Muscle of back (tissue), 11 donors: ENCODE results near the gene AP3D1. TPM values are rescaled to one million over a fixed set of nuclear protein-coding genes. Genes with fewer than 3 reads are reported as not detected.

ENCODE experiments used
- DNase-seq, 3 donors: peaks; one replicate each; pipeline versions ENCODE4 v3.0.0 to v3.0.0-alpha.2; 2013
- polyA plus RNA-seq, 10 donors: library from polyadenylated mRNA; unstranded; fragments of 120-200 nt; gene quantifications; one replicate each; pipeline ENCODE4 v1.2.1, GENCODE V29; 2013; ENCODE audit not compliant: insufficient read length in 10 of 10

Gene AP3D1
- polyA plus RNA-seq, 10 donors, result 52.0 to 77.1 (median 62.3) TPM

DNA sequence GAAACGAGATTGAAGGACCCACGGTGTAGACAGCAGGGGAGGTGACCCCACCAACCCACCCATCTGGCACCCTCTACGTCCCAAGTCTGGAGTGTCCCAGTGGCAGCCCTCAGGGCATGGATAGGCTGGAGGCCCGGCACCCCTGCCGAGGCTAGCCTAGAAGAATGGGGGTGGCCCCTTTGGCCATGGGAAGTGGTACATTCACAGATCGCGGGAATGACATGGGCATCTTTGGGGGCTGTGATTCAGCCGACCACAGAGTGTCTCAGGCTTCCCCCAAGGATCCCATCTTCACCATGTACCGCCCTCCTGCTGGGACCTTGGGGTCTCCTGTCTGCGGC lies 89.0 kb downstream of the AP3D1 start:
- DNase-seq, result no peak

DNA sequence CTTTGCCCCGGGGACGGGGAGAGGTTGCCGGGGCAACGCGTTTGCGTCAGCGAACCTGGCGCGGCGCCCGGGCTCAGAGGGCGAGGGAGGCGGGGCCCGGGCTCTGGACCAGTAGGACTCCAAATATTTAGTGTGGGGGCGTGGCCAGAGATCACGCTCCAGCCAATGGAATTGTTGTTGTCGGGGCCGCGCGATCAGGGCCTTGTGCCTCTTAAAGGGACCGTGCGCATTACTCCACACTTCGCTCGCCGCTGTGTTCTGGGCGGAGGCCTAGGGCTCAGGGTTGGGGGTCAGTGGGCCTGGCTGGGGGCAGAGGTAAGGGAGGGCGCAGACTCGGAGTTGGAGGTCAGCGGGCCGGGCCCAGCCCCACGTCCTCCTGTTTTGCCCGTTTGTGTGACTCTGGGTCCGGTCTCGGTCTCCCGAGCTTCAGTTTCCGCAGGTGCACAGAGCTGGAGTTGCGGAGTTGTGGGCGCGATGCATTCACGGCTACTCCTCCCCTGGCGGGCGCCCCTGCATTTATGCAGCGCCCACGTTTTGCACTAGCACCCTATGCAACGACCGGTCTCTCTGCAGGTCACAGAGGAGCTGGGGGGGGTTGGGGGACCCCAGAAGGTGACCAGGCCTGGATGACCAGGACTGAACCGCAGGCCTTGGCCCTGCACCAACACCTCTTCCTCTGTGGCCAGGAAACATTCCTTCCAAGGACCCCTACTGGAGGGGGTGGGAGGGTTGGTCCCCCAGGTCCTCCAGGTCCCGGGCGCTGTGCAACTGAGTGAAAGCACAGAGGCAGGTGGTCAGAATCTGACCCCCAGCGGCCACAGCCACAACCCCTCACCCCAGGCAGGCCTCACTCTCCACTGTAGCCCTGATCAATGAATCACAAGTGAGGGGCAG lies 89.6 kb downstream of the AP3D1 start:
- DNase-seq, result peak; percentile 98 to 99 (median 99)

- DNase-seq, result peak in 2 of 3 donors; percentile 81 to 95
These were observed 90.4 kb downstream of the AP3D1 start for GRCh38 chr19:2060884-2061494.

DNA sequence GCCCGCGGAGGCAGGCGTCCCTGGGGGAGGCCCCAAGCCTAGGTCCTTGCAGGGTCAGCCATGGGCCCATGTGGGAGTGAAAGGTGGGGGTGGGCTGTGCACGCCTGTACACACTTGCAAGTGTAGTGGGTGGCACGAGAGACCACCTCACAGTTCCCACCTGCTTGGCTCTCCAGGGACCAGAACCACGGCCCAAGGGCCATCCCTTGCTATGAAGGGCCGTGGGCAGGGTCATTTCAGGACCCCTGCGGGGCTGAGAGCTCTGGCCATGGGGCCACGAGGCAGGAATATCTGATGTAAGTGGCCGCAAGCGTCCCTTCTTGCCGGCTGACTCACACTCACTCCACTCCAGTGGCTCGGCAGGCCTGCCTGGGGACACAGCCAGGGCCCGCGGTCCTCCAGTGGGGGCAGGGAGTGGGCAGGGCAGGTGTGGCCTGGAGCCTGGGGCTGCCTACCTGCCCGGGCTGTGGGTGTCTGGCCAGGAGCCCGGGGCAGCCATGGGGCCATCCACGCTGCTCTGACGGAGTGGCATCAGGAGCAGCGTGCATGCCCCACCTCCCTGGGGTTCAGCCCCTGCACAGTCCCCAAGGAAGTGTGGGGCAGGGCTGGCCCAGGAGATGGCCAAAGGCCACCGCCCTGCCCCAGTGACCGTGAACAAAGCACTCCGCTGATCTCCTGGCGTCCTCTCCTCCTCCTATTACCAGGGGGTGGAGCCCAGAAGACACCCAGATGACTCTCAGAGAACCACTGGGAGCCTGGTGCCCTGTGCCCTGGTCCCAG lies 91.8 kb downstream of the AP3D1 start:
- peak in 1 of 3 donors; percentile 53 for DNase-seq

DNA sequence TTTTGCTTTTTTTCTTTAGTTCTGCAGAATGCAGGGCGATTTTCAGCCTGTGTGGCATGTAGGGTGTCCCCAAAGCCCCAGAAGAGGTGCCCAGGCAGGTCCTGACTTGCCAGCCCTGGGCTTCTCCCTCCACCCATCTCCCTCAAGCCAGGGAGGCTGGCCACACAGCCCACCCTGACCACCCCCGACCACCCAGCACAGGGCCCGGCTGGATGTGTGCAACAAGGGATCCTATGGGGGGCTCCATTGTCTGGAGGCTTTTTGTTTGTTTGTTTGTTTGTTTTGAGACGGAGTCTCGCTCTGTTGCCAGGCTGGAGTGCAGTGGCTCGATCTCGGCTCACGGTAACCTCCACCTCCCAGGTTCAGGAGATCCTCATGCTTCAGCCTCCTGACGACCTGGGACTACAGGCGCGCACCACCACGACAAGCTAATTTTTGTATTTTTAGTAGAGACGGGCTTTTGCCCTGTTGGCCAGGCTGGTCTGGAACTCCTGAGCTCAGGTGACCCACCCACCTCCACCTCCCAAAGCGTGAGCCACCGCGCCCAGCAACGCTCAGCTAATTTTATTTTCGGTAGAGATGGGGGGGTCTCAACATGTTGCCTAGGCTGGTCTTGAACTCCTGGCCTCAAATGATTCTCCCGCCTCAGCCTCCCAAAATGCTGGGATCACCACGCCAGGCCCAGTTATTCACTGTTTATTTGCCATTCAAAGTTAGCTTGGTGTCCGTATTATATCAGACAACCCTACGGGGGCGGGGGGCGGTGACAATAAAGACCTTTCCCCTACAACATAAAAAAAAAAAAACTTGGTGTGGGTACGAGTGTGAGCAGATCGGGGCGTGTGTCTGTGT lies 92.6 kb downstream of the AP3D1 start:
- DNase-seq, result no peak

DNA sequence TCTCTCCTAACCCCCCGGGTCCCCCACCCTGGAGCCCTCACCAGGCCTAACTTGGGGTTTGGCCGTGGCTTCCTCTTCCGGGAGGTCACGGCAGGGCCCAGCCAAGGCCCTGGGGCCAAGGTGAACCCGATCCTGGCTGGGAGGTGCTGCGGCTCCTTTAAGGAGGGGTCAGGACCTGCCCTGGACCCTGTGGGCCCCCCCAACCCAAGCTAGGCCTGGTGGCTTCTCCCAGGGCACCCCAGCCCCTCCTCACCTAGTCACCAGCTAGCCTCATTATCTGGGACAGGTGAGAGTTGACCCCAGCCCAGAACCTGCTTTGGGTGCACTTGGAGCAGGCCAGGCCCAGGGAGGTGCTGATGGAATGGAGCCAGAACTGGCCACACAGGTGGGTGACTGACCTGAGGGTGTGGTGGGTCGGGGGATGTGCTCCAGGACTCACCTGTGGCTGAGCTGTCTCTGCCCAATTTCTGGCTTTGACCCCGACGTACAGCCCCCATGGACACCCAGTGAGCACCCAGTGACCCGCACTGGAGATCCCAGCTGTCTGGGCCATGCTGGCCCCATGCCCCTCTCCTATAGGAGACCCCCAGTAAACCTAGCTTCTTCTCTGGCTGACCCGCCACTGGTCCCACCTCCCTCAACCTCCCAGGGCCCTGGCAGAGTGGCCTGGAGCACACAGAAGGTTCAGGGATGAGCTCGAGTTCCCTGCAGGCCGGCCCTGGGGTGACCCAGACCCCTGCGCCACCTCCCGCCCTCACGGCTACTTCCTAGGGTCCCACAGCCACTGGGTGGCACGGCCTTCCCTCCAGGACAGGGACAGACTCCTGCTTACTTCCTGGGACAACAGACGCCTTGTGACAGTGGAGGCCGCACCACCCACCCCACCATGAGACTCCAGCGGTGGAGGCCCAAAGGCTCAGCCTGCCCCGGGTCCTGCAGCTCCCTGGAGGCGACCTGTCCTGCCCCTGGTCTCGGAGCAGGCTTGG lies 93.6 kb downstream of the AP3D1 start:
- no peak for DNase-seq

DNA sequence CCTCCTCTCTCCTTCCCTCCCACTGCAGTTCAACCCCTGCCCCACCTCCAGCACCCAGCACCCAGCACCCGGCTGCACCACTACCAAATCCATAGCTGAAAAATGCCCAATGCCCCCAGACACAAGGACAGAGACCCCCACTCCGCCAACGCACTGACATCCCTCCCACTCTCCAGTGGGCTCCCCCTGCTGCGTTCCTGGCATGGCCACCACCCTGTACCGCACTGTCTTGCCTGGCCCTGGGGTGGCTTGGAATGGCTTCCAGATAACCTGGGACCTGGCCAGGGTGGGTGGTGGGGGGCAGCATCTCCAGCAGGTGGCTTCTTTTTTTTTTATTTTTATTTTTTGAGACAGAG lies 94.6 kb downstream of the AP3D1 start:
- peak in 1 of 3 donors; percentile 51 for DNase-seq

GRCh38 chr19:2055931-2056836 lies 95.2 kb downstream of the AP3D1 start:
- DNase-seq, result peak; percentile 66 to 91 (median 85)

DNA sequence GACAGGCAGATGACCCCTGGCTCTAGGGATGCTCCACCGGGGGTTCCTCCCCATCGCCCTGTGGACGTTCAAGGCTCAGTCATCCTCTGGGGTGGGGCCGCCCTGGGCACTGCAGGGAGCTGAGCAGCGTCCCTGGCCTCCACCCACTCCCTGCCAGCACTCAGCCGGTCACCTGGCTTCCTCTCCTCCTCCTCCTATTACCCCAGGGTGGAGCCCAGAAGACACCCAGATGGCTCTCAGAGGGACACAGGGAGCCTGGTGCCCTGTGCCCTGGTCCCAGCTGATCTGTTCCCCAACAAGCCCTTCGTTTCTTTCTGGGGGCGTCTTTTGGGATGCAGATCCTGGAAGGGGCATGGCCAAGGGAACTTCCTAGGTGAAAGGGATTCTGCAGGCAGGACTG lies 96.6 kb downstream of the AP3D1 start:
- no peak for DNase-seq

- no peak for DNase-seq
These were observed 97.6 kb downstream of the AP3D1 start for GRCh38 chr19:2053601-2054389.

DNA sequence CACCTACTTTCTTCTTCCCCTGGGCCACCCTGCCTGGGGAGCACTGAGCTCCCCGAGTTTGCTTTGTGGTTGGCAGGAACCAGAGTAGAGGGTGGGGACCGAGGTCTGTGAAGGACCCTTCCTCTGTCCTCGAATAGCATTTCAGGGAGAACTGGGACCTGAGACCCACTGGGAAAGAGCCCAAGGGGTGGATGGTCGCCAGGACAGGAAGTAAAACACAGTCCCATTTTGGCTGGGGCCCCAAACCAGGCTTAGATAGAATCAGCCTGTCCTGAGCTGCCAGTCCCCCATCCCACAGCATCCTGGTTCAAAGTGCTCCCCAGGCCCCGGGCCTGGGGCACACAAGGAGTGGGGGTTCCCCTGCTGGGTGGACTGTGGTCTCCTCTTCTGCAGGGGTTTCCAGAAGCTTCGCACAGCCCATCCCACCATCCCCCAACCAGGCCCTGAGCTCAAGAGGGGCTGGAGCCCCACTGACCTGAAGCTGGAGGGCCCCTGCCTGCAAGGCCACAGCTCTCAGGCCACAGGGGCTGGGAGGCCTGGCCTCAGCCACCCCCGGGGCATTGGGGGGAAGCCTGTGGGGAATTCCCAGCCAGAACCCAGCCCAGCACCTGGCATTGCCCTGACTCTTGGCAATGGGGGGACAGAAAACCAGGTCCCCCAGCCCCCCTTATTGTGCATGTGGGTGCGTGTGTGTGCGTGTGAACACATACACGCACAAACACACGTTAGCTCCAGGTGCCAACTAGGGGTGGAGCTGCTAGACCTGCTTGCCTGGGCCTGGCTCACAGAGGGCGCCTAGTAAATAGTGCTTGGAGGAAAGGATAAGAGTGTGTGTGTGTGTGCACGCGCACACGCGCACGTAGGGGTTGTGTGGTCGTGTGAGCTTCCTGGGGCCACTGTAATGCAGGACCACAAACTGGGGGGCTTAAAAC lies 99.3 kb downstream of the AP3D1 start:
- DNase-seq, result peak in 1 of 3 donors; percentile 67

GRCh38 chr19:2050991-2051772 lies 100.2 kb downstream of the AP3D1 start, which contains the start of gene MKNK2:
Gene MKNK2 (minus strand): TSS chr19:2051244. CDS start chr19:2050851, 393 bp downstream.
- DNase-seq, result peak; percentile 90 to 96 (median 95)
